Right forelimb (tissue), 1 donor: ENCODE measurements around the gene RHOT2.

ENCODE experiments used
- DNase-seq: peaks from one replicate; pipeline ENCODE4 v3.0.0-alpha.2; 2018

RHOT2 gene

GRCh38 chr16:667780-668518, at the start of gene RHOT2:
TSS of gene RHOT2 (plus strand) at chr16:668132. CDS start at chr16:668200, 68 bp downstream.
- peak; percentile 95 for DNase-seq

DNA sequence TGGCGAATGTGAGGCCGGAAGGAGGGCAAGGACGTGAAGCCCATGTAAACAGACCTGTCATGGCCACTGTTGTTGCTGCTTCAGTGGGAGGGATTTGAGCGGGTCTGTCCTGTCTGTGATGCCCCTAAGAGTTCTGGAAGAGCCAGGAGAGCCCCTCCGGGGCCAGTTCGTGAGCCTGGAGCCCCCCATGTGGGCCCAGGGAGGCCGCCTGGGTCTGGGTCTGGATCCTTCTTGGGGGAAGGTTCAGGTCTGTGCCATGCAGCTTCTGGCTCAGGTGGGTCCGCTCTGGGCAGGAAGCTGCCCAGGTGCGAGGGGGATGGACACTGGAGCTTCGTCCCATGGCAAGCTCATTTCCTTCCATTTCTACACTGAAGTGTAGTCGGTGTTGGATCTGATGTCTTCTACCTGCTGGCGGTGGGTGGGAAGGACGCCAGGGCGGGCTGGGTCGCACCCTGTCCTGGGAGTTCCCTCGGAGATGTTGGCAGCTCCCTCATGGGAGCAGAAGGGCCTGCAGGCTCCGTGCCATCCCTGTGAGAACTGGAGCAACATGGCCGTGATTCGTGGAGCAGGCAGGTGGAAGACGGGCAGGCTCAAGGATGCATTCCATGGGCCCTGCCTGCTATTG, 48.3 kb upstream of the RHOT2 start:
- DNase-seq: no peak

DNA sequence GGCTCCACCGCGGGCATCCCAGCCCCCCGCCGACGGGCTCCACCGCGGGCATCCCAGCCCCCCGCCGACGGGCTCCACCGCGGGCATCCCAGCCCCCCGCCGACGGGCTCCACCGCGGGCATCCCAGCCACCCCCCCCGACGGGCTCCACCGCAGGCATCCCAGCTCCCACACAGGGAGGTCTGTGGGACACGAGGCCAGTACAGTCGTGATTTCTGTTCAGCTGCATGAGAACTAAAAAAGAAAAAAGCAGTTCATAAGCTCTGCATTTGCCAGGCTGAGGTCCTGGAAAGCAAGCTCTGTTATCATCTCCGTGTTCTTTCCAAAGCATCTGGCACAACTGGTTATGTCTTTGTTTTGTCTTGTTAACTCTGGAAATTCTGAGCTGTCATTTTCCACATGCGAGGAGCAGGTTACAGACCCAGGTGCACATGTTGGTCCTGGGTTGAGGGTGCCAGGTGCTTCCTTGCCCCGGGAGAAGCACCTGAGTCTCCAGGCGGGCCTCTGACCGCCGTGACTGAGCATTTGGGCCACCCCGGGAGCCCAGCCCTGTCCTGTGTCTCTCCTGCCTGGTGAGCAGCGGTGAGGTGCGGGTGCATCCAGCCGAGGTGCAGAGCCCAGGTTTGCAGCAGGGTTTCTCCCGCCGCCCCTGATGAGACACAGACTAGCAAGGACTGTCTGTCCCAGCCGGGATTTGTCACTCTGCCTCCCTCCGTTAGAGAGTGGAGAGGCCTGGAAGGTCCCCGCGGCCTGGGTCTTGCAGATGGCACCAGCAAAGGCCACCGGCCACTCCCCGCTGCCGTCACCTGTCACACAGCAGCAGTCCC, 47.0 kb upstream of the RHOT2 start:
- DNase-seq: no peak

DNA sequence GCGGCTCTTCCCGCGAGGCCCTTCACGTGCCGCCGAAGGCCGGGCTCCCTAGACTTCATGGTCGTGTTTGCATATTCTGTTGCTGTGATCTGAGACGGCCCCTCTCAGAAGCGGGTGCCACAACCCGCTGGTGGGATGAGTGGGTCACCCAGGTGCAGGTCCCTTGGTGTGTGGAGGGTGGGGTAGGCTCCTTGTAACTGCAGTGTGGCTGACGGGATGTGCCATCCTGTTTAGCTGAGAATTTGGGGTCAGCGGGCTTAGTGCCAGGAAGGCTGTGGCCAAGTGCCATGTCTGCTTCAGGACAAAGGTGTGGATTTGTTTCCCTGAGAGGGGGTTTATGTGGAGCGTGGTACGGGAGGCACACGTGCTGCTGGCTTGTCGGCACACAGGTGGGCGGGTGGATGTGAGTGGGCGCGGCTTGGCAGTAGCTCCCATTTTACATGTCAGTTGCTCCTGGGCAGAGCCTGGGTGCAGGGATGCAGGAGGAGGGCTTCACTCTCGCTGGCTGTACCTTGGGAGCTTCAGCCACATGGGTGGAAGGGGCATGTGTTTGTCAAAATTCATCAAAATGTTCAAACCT, 46.3 kb upstream of the RHOT2 start:
- no peak for DNase-seq

- no peak for DNase-seq
These were observed 45.0 kb upstream of the RHOT2 start for GRCh38 chr16:622920-623280.

- DNase-seq: no peak
These were observed 43.3 kb upstream of the RHOT2 start for GRCh38 chr16:624526-625070.

DNA sequence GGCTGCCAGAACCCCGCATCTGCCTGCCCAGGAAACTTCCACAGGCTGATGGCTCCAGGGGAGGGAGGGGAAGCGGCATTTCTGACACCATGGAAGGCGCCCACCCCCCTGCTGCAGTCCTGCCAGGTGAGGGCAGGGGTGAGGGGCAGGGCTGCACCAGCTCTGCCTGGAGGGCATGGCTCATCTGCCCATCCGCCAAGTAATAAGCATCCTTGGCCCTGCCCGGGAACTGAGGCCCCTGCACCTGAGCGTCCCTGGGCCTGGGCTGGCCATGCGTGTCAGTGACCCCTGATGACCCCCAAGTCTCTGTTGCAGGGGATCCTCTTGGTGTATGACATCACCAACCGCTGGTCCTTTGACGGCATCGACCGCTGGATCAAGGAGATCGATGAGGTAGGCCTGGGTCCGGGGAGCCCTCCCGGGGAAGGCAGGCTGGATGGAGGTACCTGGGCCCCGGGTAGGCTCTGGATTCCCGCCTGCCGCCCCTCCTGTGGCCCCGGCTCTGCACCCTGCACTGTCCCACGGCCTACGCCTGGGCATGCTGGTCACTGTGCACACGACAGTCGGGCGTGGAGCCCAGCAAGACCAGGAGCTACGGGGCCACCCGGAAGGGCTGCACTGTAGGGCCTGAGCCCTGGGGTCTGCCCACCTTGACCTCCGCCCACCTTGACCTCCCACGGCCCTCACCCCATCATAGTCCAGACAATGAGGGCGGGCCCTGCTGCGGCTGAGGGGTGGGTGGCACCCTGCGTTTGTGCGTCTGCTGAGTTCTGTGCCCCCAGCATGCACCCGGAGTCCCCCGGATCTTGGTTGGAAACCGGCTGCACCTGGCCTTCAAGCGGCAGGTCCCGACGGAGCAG, 42.6 kb upstream of the RHOT2 start:
- DNase-seq: no peak

DNA sequence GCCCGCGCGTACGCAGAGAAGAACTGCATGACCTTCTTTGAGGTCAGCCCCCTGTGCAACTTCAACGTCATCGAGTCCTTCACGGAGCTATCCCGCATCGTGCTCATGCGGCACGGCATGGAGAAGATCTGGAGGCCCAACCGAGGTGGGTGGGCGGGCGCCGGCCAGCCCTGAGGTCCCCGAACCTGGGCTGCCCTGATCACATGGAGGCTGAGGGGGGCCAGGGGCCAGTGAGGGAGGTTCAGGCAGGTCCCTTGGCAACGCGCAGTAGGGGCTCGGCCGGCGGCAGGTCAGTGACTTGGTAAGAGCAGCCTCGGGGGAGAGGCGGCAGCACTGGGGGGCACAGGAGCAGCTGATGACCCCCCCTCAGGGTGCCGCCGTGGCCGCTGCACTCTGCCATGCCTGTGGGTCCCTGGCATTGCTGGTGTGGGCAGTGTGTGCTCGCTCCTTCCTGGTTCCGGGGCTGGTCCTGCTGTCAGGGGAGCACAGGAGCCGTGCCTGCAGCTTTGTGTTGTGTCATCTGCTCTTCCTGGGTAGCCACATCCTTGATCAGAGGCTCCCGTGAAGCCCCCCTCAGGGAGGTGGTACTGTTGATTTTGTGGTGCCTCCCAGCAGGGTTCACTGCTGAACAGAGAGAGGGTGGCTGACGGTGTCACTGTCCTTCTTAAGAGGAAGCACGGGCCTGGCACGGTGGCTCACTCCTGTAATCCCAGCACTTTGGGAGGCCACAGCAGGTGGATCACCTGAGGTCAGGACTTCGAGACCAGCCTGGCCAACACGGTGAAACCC, 41.8 kb upstream of the RHOT2 start:
- no peak for DNase-seq

- no peak for DNase-seq
These were observed 41.0 kb upstream of the RHOT2 start for GRCh38 chr16:626787-627453.

DNA sequence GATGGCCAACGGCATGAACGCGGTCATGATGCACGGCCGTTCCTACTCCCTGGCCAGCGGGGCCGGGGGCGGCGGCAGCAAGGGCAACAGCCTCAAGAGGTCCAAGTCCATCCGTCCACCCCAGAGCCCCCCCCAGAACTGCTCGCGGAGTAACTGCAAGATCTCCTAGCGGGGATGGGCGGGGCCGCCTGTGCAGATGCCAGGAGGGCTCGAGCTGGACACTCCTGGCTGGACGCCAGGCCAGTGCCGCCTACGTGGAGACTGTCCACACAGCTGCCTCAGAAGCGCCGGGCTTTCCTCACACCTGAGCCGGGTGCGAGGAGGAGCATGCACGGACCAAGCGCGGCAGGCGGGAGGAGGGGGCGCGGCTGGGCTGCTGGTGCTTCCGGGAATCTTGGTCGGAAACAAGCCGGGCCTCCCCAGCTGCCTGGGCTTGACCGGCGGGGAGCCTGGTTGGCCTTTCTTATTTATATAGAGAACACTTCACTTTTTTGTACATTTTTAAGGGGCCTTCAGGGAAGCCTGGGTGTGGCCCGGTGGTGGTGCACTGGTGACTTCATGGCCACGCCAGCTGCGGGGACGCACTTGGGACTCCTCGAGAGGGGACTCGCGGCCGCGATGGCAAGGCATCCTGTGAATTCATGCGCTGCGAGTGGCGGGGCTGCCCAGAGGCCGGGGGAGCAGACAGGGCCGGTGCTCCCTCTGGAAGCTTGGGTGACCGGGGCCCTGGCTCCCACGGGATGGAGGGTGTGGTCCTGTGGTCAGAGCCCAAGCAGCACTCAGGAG, 40.3 kb upstream of the RHOT2 start:
- no peak for DNase-seq

DNA sequence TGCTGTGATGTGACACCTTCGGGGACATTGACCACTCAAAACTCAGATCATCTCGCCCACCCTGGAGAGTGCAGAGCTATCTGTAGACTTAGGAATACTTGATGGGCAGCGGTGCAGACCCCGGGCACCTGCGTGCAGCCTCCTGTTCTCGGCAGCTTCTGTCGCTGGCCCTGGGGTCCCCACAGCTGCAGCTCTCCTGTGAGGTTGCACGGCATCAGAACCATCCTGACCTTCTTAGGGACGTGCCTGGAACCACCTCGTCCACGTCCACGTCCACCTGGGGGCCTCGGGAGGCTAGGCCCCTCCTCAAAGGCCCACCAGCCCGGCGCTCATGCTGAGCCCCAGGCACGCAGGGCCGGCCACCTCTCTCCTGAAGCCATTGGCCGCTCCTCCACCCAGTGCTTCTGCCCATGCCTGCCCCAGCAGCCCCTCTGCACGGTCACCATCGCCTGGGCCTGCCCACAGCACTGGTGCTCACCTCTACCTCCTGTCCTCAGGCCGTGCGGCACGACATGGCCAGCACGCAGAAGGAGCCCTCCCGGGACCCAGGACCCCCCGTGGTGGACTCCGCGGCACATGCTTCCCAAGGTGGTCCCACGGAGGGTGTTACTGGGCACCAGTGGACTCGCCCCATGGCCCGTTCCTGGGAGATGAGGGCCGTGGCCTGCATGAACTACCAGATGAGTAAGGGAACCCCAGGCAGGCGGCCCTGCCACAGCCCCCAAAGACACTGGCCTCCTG, 39.4 kb upstream of the RHOT2 start:
- peak; percentile 39 for DNase-seq

GRCh38 chr16:629185-629832, 38.6 kb upstream of the RHOT2 start:
- DNase-seq: no peak

- DNase-seq: no peak
These were observed 38.1 kb upstream of the RHOT2 start for GRCh38 chr16:629833-630248.

- DNase-seq: no peak
These were observed 37.6 kb upstream of the RHOT2 start for GRCh38 chr16:630249-630814.

- no peak for DNase-seq
These were observed 37.0 kb upstream of the RHOT2 start, which contains the start of gene WFIKKN1 for GRCh38 chr16:630815-631405. TSS of gene WFIKKN1 (plus strand) at chr16:630985. CDS start at chr16:631254, 269 bp downstream.

DNA sequence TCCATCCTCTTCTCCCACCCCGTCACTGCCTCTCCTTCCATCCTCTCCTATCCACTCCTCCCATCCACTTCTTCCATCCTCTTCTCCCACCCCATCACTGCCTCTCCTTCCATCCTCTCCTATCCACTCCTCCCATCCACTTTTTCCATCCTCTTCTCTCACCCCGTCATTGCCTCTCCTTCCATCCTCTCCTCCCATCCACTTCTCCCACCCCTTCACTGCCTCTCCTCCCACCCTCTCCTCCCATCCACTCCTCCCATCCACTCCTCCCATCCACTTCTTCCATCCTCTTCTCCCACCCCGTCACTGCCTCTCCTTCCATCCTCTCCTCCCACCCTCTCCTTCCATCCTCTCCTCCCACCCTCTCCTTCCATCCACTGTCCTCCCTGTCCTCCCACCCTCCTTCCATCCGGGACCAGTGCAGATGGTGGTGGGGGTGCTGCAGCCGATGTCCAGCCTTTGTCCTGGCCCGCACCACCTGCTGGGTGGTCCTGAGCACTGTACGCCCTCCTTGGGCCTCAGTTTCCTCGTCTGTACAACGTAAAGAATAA, 36.0 kb upstream of the RHOT2 start:
- DNase-seq: no peak
